ENCODE measurements around the gene PARVB.
A peak's percentile ranks its signal among the peaks of the same experiment; 100 is the strongest.

PARVB gene, protein sequence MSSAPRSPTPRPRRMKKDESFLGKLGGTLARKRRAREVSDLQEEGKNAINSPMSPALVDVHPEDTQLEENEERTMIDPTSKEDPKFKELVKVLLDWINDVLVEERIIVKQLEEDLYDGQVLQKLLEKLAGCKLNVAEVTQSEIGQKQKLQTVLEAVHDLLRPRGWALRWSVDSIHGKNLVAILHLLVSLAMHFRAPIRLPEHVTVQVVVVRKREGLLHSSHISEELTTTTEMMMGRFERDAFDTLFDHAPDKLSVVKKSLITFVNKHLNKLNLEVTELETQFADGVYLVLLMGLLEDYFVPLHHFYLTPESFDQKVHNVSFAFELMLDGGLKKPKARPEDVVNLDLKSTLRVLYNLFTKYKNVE

GRCh38 chr22:44024288-44024921 lies at the start of gene PARVB:
PARVB (plus strand) TSS chr22:44024302; CDS start chr22:44024340, 38 bp downstream.
- peak within 1 kb of the TSS; percentile 88 for H3K4me3 ChIP-seq (ENCODE audit: low read depth, low read length)
- peak; percentile 54 for DNase-seq (ENCODE audit: low read depth)
- no peak for TF ChIP-seq CTCF (IDR thresholded peaks at IDR 0.05; ENCODE audit: insufficient read depth, low read depth, low read length, missing control alignments)

DNA sequence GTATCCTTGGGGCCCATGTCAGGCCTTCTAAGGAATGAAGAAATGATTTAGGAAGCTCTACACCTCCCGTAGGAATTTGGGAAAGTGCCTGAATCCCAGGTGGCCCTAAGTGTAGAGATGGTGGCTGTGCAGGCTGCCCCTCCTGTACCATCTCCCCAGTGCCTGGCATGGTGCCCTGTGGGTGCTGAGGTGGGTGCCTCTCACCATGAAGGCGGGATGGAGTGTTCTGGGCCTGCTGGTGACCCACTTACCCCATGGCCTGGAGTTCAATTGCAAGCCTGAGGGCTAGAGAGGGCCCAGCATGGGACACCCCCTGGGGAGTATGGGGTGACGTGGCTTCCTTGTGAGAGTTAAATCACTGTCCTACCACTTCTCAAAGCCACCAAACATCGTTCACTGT lies 49.1 kb upstream of the PARVB start:
- no peak overlapping the region for H3K4me3 ChIP-seq (ENCODE audit: low read depth, low read length)
- no peak for TF ChIP-seq CTCF (IDR thresholded peaks at IDR 0.05; ENCODE audit: insufficient read depth, low read depth, low read length, missing control alignments)
- DNase-seq (ENCODE audit: low read depth): no peak

DNA sequence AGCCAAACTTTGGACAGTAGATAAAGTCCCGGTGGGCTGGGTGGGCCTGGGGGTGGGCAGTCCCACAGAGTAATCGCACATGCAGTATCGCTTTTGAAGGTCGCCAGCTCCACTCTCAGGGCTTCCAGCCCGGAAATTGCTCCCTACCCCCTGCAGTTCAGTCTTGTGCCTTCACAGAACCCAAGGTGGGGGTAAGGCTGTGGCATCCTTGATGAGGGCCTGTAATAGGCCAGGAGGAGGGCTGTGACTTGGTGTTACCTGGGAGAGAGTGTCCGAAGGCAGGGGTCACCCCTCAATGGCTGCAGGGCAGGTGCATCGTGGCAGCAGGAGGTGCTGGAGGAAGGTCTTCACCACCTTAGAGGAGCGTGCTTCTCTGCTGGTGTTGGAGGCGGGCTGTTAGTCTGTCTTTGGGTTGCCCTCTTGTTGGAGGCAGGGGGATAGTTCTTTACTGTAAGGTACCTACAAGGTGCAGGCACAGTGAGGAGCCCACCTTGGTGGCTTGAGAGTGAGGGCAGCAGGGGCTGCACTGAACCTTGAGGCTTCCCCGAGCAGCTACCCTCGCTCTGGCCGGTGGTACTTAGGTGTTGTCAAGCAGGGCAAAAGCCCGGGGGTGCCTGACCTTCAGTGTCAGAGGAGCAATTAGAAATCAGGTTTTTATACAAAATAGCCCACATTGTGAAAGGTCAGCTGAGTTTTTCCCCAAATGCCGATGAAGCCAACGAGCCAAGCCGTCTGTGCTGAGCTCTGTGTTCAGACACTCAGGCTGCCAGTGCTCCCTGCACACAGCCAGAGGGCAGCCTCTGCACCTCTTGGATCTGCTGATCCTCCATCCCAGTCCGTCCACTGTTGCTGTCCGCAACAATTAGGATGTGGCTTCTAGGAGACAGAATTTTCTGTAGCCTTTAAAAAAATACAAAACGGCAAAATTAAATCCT lies 47.0 kb upstream of the PARVB start:
- no peak for TF ChIP-seq CTCF (IDR thresholded peaks at IDR 0.05; ENCODE audit: insufficient read depth, low read depth, low read length, missing control alignments)
- no peak for DNase-seq (ENCODE audit: low read depth)
- no peak overlapping the region for H3K4me3 ChIP-seq (ENCODE audit: low read depth, low read length)

GRCh38 chr22:43978558-43978957 lies 45.5 kb upstream of the PARVB start:
- TF ChIP-seq CTCF (IDR thresholded peaks at IDR 0.05; ENCODE audit: insufficient read depth, low read depth, low read length, missing control alignments): no peak
- no peak overlapping the region for H3K4me3 ChIP-seq (ENCODE audit: low read depth, low read length)
- DNase-seq (ENCODE audit: low read depth): no peak

GRCh38 chr22:43980579-43980978 lies 43.5 kb upstream of the PARVB start:
- H3K4me3 ChIP-seq (ENCODE audit: low read depth, low read length): no peak overlapping the region
- TF ChIP-seq CTCF (IDR thresholded peaks at IDR 0.05; ENCODE audit: insufficient read depth, low read depth, low read length, missing control alignments): no peak
- DNase-seq (ENCODE audit: low read depth): no peak

DNA sequence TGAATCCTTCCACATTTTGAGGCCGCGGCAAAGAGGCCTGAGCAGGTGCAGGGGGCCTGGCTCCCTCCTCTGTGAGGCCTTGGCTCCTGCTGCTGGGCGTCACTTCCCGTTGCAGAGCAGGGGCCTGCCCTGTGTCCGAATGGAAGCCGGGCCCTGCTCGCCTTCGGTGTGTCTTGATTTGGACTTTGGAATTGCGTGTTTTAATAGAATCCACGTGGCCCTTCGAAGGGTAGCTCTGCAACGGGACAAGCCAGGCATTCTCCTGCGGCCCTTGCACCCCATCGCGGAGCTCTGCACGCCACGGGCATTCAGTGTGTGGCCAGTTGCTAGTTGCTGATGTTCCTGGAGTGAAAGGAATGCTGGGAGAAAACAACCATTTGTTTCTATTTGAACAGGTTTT lies 43.1 kb upstream of the PARVB start:
- no peak for TF ChIP-seq CTCF (IDR thresholded peaks at IDR 0.05; ENCODE audit: insufficient read depth, low read depth, low read length, missing control alignments)
- no peak for DNase-seq (ENCODE audit: low read depth)
- no peak overlapping the region for H3K4me3 ChIP-seq (ENCODE audit: low read depth, low read length)

Data from GM12865 (cell line).